ENCODE results near the gene GSTM1.
"Not testable (repeated sequence)": the region's sequence is repeated elsewhere in the genome, so short reads cannot be mapped to it uniquely, and the experiment has no call there.

Gene GSTM1

DNA sequence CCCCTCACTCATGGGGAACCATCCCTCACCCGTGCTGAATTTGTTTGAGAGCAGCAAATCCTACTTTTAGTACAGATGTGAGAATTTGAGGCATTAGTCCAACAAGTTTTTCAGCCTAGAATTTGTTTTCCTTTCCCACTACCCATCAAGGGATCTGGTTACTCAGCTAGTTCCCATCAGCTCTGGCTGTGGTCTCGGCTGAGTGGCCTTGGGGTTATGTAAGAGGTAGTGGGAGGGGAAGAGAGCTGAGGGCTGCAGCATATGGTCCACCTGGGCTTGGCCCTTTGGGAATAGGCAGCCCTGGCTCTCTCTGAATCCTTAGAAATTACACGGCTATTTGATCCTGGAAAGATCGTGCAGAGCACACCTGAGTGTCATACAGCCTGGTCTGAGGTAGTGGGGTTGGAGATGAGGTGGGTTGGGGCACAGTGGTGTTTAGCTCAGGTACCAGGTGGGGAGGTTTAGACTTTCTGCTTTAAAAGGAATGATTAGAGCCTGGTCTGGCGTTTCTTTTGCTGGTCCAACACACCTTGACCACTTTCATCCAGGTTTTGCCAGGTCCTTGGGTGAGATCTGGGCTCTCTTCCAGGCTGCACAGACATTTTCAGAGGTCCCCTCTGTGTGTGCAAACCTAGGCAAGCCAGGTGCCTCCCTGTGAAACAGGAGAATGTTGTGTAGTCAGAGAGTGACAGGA, 27.5 kb upstream of the GSTM1 start:
- DNase-seq (ENCODE audit: low read depth in 1 of 2, low spot score in 1 of 2), result no peak

DNA sequence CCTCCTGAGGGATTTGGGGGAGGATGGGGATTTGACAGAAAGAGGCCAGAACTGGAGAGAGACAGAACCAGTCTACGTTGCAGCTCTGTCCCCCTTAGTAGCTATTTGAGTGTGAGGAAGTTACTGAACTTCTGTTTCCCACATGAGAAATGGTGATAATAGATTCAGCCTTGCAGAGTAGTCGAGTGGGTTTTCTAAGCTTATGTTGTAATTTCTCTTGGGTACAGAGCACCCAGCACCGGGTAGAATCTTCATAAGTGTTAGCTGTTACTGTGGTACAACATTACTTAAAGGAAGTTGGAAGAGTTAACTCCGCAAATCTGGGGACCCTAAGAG, 27.0 kb upstream of the GSTM1 start:
- DNase-seq (ENCODE audit: low read depth in 1 of 2, low spot score in 1 of 2), result not testable (repeated sequence)

DNA sequence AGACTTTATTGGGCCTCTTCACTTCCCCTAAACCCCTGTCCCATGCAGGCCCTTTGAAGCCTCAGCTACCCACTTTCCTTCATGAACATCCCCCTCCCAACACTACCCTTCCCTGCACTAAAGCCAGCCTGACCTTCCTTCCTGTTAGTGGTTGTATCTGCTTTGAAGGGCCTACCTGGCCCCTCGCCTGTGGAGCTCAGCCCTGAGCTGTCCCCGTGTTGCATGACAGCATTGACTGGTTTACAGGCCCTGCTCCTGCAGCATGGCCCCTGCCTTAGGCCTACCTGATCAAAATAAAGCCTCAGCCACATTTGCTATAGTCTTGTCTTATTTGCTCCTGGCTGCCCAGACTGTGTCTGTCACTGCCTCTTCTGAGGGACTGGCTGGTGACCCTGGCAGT, 26.2 kb upstream of the GSTM1 start:
- DNase-seq (ENCODE audit: low read depth in 1 of 2, low spot score in 1 of 2), result no peak

DNA sequence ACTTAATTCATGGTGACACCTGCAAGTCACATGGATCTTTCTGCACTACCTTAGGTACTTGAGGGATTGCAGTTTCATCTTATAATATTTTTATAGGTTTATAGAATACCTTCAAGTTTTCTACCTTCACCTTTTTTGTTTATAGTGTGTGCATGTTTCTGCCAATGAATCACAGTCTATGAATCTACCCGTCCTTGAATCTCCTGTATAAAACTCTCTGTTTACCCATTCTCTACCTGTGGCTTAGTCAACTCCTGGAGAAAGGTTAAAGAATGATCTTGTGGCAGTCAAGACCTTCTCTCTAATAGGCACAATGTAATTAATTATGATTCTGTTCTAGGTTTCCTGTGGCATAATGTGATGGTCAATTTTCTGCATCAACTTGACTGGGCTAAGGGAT, 22.9 kb upstream of the GSTM1 start:
- DNase-seq (ENCODE audit: low read depth in 1 of 2, low spot score in 1 of 2), result no peak

DNA sequence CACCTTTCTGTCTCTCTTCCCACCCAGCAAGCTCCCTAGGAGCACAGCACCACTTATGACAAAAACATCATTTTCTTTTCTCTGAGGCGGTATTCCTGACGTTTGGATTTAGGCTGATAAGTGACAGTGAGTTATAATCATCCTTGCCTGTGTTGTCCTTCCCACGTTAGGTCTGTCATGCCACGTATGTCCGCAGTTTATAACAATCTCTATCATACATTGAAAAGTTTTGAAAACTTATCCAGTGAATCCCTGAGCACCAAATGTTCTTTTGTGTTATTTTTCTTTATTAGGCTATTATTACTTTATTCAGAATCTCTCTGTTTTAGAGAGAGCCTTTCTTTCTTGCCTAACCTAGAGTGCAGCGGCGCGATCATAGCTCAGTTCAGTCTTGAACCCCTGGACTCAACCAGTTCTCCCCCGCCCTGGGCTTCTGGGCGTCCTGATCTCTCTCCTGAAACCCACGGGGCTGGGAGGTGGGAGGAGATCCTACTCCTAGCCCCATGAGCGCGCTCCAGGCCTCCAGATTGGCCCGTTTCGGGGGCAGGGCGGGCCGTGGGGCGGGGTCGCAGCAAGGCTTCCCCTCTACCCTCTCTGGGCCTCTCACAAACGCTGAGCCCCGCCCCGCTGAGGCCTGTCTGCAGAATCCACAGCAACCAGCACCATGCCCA, 20.0 kb upstream of the GSTM1 start, which contains the start of gene GSTM2:
Gene GSTM2, plus strand, starts transcription at position 606 of the 671 bp plus-strand sequence. Its CDS starts 59 bp downstream, at position 665.
- DNase-seq (ENCODE audit: low read depth in 1 of 2, low spot score in 1 of 2), result peak; percentile 53 to 77

DNA sequence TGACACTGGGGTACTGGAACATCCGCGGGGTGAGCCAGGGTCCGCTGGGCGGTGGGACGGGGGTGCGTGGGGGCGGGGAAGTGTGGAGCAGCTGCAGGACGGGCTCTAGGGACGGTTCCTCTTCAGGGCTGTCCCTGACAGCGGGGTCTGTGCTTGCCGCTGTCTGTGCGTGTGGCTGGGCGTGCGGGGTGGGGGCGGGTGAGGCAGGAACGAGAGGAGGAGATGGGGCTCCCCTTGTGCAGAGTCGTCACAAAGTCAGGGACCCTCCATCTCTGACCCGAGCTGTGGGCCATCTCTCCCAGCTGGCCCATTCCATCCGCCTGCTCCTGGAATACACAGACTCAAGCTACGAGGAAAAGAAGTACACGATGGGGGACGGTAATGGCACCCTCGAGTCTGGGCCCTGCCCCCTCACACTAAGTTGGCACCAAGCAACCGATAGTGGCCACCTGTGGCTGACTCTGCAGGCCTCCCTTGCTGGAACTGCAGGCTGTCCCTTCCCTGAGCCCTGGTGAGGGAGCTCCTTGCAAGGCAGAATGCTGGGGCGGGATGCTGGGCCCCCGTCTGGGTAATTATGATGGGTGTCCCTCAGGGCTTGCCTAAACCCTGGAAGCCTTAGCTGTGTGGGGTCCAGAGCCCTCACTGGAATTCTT, 19.4 kb upstream of the GSTM1 start:
- DNase-seq (ENCODE audit: low read depth in 1 of 2, low spot score in 1 of 2), result no peak

GRCh38 chr1:109669246-109669948, 18.2 kb upstream of the GSTM1 start:
- DNase-seq (ENCODE audit: low read depth in 1 of 2, low spot score in 1 of 2), result no peak

DNA sequence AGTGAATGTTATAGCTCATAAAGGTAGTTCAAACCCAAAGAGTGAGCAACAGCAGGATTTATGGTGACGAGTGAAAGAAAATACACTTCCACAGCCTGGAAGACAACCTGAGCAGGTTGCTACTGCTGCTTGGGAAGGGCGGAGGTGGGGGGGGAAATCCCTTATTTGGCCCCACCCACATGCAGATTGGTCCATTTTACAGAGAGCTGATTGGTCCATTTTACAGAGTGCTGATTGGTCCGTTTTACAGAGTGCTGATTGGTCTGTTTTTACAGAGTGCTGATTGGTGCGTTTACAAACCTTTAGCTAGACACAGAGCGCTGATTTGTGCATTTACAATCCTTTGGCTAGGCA, 17.7 kb upstream of the GSTM1 start:
- DNase-seq (ENCODE audit: low read depth in 1 of 2, low spot score in 1 of 2), result not testable (repeated sequence)

DNA sequence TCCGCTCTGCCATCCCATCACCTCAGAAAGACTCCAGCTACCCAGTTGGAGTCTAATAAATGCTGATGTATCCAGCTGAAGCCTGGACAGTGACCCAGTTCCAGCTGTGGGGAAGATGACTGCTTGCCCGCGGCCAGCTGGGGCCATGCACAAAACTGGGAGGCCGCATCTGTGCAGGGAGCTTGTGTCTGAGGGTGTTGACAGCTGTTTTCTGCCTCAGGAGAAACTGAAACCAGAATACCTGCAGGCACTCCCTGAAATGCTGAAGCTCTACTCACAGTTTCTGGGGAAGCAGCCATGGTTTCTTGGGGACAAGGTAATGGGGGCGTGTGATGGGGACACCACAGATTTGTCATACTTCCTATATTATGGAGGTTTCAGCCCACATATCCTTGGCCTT, 16.6 kb upstream of the GSTM1 start:
- no peak for DNase-seq (ENCODE audit: low read depth in 1 of 2, low spot score in 1 of 2)

GRCh38 chr1:109673861-109674260, 13.8 kb upstream of the GSTM1 start:
- DNase-seq (ENCODE audit: low read depth in 1 of 2, low spot score in 1 of 2), result not testable (repeated sequence)

DNA sequence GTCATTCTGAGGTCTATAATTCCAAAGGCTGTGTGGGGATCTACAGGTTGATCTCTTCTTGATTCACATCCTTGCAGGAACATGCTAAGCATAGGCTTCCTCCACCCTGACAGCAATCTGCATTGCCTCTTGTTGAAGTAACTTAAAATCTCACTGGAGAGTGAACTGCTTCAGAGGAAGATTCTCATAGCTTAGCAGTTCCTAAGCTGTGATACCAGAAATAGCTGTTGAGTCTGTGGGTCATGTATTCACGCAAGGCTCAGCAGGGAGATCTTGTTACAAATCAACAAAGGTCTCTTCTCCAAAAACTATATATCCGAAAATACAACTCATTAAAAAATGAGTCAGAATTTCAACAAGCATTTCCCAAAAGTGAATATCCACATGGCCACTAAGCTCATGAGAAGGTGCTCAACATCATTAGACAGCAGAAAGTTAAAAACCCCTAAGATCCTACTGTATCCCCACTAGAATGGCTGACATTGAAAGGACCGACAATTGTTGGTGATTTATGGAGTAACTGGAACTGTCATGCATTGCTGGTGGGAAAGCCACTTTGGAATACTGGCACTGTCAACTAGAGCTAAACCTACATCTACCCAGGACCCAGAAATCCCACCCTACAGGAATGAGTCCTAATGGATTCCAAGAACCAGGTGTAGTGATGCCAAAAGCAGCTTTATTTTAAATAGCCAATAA, 10.8 kb upstream of the GSTM1 start:
- DNase-seq (ENCODE audit: low read depth in 1 of 2, low spot score in 1 of 2), result not testable (repeated sequence)

DNA sequence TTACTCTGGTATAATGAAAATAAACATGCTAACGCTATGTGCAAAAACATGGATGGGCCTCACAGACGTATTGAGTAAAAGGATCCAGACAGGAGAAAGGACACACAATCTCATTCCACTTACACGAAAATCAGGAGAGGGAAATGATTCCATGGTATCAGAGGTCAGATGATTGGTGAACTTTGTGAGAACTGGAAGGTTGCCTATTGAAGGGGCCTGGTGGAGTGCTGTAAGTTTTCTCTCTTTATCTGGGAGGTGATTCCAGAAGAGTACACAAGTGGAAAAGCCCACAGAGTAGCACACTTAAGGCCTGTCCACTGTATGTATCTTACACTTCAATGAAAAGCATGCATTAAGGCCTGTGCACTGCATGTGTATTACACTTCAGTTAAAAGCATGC, 10.2 kb upstream of the GSTM1 start:
- no peak for DNase-seq (ENCODE audit: low read depth in 1 of 2, low spot score in 1 of 2)

DNA sequence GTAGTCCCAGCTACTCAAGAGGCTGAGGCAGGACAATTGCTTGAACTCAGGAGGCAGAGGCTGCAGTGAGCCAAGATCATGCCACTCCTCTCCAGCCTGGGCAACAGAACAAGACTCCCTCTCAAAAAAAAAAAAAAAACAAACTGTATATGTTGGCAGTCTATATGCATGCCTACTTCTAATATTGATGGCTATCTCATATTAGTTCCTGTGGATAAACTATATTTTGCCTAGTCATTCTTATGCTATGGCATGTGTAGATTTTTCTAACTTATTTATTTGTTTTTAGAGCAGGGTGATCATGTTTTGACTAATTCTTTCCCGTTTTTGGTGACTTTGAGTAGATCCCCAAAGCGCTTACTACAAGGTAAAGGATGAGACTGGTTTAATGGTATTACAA, 9.0 kb upstream of the GSTM1 start:
- not testable (repeated sequence) for DNase-seq (ENCODE audit: low read depth in 1 of 2, low spot score in 1 of 2)

DNA sequence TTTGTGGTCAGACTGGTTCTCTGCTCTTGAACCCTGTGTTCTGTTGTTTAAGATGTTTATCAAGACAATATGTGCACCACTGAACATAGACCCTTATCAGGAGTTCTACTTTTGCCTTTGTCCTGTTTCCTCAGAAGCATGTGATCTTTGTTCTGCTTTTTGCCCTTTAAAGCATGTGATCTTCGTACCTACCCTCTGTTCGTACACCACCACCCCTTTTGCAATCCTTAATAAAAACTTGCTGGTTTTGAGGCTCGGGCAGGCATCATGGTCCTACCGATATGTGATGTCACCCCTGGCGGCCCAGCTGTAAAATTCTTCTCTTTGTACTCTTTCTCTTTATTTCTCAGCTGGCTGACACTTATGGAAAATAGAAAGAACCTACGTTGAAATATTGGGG, 2.8 kb upstream of the GSTM1 start:
- not testable (repeated sequence) for DNase-seq (ENCODE audit: low read depth in 1 of 2, low spot score in 1 of 2)

GRCh38 chr1:109685399-109685798, 2.2 kb upstream of the GSTM1 start:
- DNase-seq (ENCODE audit: low read depth in 1 of 2, low spot score in 1 of 2), result not testable (repeated sequence)

GRCh38 chr1:109685890-109686289, 1.7 kb upstream of the GSTM1 start:
- not testable (repeated sequence) for DNase-seq (ENCODE audit: low read depth in 1 of 2, low spot score in 1 of 2)

GRCh38 chr1:109687109-109687508, 508 bp upstream of the GSTM1 start:
- not testable (repeated sequence) for DNase-seq (ENCODE audit: low read depth in 1 of 2, low spot score in 1 of 2)

GRCh38 chr1:109689844-109690405, 2.3 kb downstream of the GSTM1 start:
- no peak for DNase-seq (ENCODE audit: low read depth in 1 of 2, low spot score in 1 of 2)

DNA sequence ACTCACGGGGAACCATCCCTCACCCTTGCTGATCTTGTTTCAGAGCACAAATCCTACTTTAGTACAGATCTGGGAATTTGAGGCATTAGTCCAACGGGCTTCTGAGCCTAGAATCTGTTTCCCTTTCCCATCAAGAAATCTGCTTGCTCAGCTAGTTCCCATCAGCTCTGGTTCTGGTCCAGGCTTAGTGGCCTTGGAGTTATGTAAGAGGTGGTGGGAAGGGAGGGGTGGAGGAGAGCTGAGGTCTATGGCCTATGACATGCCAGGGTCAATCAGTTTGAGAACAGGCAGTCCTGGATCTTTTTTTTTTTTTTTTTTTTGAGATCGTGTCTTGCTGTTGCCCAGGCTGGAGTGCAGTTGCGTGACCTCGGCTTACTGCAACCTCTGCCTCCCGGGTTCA, 4.1 kb downstream of the GSTM1 start:
- no peak for DNase-seq (ENCODE audit: low read depth in 1 of 2, low spot score in 1 of 2)

DNA sequence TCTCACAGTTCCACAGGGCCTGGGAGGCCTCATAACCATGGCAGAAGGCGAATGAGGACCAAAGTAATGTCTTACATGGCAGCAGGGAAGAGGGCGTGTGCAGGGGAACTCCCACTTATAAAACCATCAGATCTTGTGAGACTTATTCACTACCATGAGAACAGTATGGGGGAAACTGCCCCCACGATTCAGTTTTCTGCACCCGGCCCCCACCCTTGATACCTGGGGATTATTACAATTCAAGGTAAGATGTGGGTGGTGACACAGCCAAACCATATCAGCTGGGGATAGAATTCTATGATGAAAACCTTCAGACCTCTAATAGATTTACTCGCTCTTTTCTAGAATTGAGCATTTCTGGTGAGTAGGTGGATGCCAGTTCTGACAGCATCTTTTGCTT, 6.8 kb downstream of the GSTM1 start:
- not testable (repeated sequence) for DNase-seq (ENCODE audit: low read depth in 1 of 2, low spot score in 1 of 2)

GRCh38 chr1:109695138-109695537, 7.5 kb downstream of the GSTM1 start:
- not testable (repeated sequence) for DNase-seq (ENCODE audit: low read depth in 1 of 2, low spot score in 1 of 2)
